Measurements from ENCODE around the gene LSAMP. TPM values are rescaled to one million over a fixed set of nuclear protein-coding genes. Genes with fewer than 3 reads are reported as not detected.

LSAMP gene
- total and polyA plus RNA-seq, 2 donors (not counting 3 experiments of a cell fraction or from before 2014, with no cell fraction given) = not detected

DNA sequence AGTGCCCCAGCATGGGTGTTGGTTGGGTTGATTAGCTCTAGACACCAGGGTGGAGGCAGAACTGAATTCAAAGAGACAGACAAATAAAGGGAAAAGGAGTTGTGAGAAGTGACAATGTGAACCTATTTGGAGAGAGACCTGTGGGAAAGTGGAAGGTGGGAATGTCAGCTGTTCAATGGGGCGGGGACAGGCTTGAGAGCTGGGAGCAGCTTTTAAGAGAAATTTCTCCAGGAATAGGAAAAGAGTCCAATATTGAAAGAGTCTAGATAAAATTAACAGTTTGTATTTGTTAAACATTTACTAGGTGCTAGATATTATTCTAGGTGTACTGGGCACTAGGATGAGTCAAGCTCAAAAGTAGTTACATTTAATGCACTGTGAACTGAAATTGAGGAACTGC is 596.6 kb downstream of the LSAMP start:
- no peak overlapping the region for H3K4me2 ChIP-seq (ENCODE audit: insufficient read depth, low read length)

More for the DNA sequence above, 596.6 kb downstream of the LSAMP start:
- Histone ChIP-seq H2AFZ (ENCODE audit: low read depth, low read length) (no peak overlapping the region), H4K20me1 (replicated peaks; ENCODE audit: control insufficient read depth, extremely low read depth, insufficient read depth, low read length) (no peaks in the 10 kb centered on the region), H3K36me3 (ENCODE audit: control insufficient read depth in 2 of 2, extremely low read depth in 1 of 2, insufficient read depth in 2 of 2, low read length in 2 of 2) (no peaks in the 10 kb centered on the region), H3K4me1 (ENCODE audit: control insufficient read depth, extremely low read depth, insufficient read depth, low read length) (no peaks in the 10 kb centered on the region), H3K27ac (ENCODE audit: insufficient read depth, low read depth, low read length) (no peak overlapping the region), H3K9me3 (replicated peaks; ENCODE audit: control insufficient read depth, insufficient read depth, low read length) (no peaks in the 10 kb centered on the region), H3K79me2 (ENCODE audit: control insufficient read depth, insufficient read depth, low read length) (no peaks in the 10 kb centered on the region), H3K9me1 (replicated peaks; ENCODE audit: control insufficient read depth, extremely low read depth, insufficient read depth, low read length) (no peaks in the 10 kb centered on the region), H3K9ac (replicated peaks; ENCODE audit: extremely low read depth, insufficient read depth, low read length) (no peak overlapping the region), H3K4me3 (replicated peaks in 1 of 3; ENCODE audit: insufficient read depth in 1 of 3, low read depth in 1 of 3, low read length in 3 of 3) (no peak overlapping the region), H3K27me3 (ENCODE audit: control insufficient read depth in 2 of 2, insufficient read depth in 2 of 2, low read length in 2 of 2) (no peaks in the 10 kb centered on the region)
- FAIRE-seq = no peak
- intact Hi-C loops (cut with micrococcal nuclease) = no loop called here
- DNase-seq (ENCODE audit: low read depth, low spot score) = no peak
- TF ChIP-seq GATA2 (IDR thresholded peaks at IDR 0.05; ENCODE audit: insufficient read depth, insufficient read length, low read depth, low read length) (no peak), MYC (IDR thresholded peaks at IDR 0.05; ENCODE audit: low read depth, low read length) (no peak), FOS (IDR thresholded peaks at IDR 0.05; ENCODE audit: borderline replicate concordance, insufficient read depth, low read length) (no peak), JUN (IDR thresholded peaks at IDR 0.05; ENCODE audit: borderline replicate concordance, insufficient read depth, insufficient read length, low read depth) (no peak), EZH2 (IDR thresholded peaks at IDR 0.05; ENCODE audit: borderline replicate concordance, low read depth, low read length, severe bottlenecking) (no peak), POLR2AphosphoS5 (IDR thresholded peaks at IDR 0.05; ENCODE audit: insufficient read depth, low read depth, low read length) (no peak), POLR2A (IDR thresholded peaks at IDR 0.05; ENCODE audit: low read depth, low read length) (no peak)
- TF ChIP-seq, protein P1, sequence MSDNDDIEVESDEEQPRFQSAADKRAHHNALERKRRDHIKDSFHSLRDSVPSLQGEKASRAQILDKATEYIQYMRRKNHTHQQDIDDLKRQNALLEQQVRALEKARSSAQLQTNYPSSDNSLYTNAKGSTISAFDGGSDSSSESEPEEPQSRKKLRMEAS (IDR thresholded peaks at IDR 0.05; ENCODE audit: insufficient read depth, insufficient read length) = no peak
- TF ChIP-seq, protein P2, sequence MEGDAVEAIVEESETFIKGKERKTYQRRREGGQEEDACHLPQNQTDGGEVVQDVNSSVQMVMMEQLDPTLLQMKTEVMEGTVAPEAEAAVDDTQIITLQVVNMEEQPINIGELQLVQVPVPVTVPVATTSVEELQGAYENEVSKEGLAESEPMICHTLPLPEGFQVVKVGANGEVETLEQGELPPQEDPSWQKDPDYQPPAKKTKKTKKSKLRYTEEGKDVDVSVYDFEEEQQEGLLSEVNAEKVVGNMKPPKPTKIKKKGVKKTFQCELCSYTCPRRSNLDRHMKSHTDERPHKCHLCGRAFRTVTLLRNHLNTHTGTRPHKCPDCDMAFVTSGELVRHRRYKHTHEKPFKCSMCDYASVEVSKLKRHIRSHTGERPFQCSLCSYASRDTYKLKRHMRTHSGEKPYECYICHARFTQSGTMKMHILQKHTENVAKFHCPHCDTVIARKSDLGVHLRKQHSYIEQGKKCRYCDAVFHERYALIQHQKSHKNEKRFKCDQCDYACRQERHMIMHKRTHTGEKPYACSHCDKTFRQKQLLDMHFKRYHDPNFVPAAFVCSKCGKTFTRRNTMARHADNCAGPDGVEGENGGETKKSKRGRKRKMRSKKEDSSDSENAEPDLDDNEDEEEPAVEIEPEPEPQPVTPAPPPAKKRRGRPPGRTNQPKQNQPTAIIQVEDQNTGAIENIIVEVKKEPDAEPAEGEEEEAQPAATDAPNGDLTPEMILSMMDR (IDR thresholded peaks at IDR 0.05; ENCODE audit: extremely low read depth in 1 of 2, insufficient read depth in 1 of 2, low read depth in 1 of 2, low read length in 2 of 2) = no peak
- CTCF ChIA-PET = interaction anchor here (0.9 to 1.8 kb wide), 2 partner anchors 11 to 13 kb away, joined by 3 to 9 read pairs; no protein-coding TSS in a partner anchor
- dilution Hi-C loops (cut with MboI; ENCODE audit: extremely low pct_ligation_motif_present, low sequenced_read_pairs) = no loop called here
- POLR2A ChIA-PET = no interaction called here
- BruUV-seq (replicated peaks) = no TSS peak
